ENCODE data around the gene DIO2.

DNA sequence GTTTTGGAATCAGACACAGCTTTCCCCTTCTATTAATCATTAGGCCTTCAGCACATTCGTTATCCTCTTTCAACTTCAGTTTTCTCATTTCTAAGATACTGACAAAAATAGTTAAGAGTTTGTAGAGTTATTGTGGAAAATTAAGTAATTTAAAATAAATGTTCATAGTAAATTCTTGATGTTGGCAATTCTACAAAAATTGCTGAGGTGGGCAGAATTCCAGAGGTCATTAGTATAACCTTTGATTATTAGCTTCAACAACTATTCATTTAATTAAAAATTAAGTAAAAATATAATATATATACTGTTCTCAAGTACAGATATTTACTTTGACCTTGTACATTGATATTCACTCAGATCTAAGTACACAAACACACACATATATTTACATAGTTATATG lies 58.5 kb downstream of the DIO2 start:
- TF ChIP-seq ZNF175 (tag by site-specific recombination; IDR thresholded peaks at IDR 0.05) (no peak), YY1 (tag by site-specific recombination; IDR thresholded peaks at IDR 0.05) (no peak), ZNF830 (tag by site-specific recombination; IDR thresholded peaks at IDR 0.05; ENCODE audit: low read depth) (no peak)
- TF ChIP-seq, protein P1, sequence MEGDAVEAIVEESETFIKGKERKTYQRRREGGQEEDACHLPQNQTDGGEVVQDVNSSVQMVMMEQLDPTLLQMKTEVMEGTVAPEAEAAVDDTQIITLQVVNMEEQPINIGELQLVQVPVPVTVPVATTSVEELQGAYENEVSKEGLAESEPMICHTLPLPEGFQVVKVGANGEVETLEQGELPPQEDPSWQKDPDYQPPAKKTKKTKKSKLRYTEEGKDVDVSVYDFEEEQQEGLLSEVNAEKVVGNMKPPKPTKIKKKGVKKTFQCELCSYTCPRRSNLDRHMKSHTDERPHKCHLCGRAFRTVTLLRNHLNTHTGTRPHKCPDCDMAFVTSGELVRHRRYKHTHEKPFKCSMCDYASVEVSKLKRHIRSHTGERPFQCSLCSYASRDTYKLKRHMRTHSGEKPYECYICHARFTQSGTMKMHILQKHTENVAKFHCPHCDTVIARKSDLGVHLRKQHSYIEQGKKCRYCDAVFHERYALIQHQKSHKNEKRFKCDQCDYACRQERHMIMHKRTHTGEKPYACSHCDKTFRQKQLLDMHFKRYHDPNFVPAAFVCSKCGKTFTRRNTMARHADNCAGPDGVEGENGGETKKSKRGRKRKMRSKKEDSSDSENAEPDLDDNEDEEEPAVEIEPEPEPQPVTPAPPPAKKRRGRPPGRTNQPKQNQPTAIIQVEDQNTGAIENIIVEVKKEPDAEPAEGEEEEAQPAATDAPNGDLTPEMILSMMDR (tag by site-specific recombination; IDR thresholded peaks at IDR 0.05), result no peak
- TF ChIP-seq, protein P2, sequence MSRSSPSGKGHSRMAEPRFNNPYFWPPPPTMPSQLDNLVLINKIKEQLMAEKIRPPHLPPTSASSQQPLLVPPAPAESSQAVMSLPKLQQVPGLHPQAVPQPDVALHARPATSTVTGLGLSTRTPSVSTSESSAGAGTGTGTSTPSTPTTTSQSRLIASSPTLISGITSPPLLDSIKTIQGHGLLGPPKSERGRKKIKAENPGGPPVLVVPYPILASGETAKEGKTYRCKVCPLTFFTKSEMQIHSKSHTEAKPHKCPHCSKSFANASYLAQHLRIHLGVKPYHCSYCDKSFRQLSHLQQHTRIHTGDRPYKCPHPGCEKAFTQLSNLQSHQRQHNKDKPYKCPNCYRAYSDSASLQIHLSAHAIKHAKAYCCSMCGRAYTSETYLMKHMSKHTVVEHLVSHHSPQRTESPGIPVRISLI (tag by site-specific recombination; IDR thresholded peaks at IDR 0.05), result no peak
